ENCODE results near the gene MPZL1. TPM values are rescaled to one million over a fixed set of nuclear protein-coding genes. Genes with fewer than 3 reads are reported as not detected.

MPZL1 gene
- total RNA-seq, 2 experiments from 2014 or later, result 48.9 to 61.9 TPM

DNA sequence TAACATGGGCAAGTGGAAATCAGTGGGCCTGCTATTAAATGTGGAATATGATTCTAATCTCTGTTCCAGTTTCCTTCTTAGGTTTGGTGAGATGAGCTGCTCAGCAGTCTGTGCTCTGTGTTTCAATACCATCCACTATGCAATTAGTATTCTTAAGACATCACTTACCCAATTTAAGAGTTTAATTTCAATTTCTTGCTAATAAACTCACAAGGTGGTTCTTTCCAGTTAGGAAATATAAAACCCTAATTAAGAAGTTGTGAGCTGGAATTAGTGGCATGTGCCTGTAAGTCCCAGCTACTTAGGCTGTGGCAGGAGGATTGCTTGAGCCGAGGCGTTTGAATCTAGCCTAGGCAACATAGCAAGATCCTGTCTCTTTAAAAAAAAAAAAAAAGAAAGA lies 51.7 kb downstream of the MPZL1 start:
- no peak for TF ChIP-seq EZH2phosphoT487 (IDR thresholded peaks at IDR 0.05; ENCODE audit: borderline replicate concordance, low read depth, low read length)
- TF ChIP-seq, protein P1, sequence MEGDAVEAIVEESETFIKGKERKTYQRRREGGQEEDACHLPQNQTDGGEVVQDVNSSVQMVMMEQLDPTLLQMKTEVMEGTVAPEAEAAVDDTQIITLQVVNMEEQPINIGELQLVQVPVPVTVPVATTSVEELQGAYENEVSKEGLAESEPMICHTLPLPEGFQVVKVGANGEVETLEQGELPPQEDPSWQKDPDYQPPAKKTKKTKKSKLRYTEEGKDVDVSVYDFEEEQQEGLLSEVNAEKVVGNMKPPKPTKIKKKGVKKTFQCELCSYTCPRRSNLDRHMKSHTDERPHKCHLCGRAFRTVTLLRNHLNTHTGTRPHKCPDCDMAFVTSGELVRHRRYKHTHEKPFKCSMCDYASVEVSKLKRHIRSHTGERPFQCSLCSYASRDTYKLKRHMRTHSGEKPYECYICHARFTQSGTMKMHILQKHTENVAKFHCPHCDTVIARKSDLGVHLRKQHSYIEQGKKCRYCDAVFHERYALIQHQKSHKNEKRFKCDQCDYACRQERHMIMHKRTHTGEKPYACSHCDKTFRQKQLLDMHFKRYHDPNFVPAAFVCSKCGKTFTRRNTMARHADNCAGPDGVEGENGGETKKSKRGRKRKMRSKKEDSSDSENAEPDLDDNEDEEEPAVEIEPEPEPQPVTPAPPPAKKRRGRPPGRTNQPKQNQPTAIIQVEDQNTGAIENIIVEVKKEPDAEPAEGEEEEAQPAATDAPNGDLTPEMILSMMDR (conservative IDR thresholded peaks at IDR 0.05; ENCODE audit: low read length), result no peak
- Histone ChIP-seq H3K9me3 (ENCODE audit: low read length) (no peaks in the 10 kb centered on the region), H4K20me1 (ENCODE audit: insufficient read depth, low read length) (no peaks in the 10 kb centered on the region), H3K9me2 (ENCODE audit: insufficient read depth, low read length) (no peaks in the 10 kb centered on the region), H3K4me3 (ENCODE audit: low read depth, low read length, poor library complexity, severe bottlenecking) (no peak overlapping the region), H3K4me1 (ENCODE audit: insufficient read depth, low read length, poor library complexity, severe bottlenecking) (no peaks in the 10 kb centered on the region), H3K27ac (ENCODE audit: low read depth, low read length, poor library complexity, severe bottlenecking) (no peak overlapping the region), H3K36me3 (ENCODE audit: insufficient read depth, low read length) (peaks cover 86% of the 10 kb centered on the region), H2AFZ (ENCODE audit: low read length) (no peak overlapping the region), H3K79me2 (ENCODE audit: insufficient read depth, low read depth, low read length) (no peaks in the 10 kb centered on the region), H3K4me2 (ENCODE audit: low read length) (no peak overlapping the region)
- CTCF ChIA-PET (ENCODE audit: unreplicated experiment), result no interaction called here
- no TSS peak for BruUV-seq (replicated peaks)
- no peak for DNase-seq (ENCODE audit: low spot score)
- intact Hi-C loops (cut with micrococcal nuclease; ENCODE audit: unreplicated experiment), result no loop called here
- POLR2A ChIA-PET, result interaction anchor here (0.7 to 1.8 kb wide), 4 partner anchors 12 to 159 kb away, joined by 3 to 4 read pairs (median 4); no protein-coding TSS in a partner anchor

DNA sequence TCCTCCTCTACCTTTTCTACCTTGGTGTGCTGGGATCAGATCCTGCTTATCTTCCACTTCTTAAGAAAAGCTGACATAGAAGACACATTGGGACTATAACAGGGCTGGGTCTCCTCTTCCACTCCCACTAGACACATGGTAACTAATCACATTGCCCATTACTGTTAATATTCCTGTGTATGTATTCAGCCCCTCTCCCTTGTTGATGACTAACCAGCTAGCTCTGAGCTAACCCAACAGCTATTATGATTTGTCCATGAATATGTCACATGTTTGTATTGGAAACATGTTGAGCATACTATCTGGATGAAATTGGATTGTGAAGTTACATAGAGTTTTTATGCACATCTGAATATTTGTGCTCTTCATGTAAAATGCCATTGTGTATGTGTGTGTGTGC lies 52.9 kb downstream of the MPZL1 start:
- Histone ChIP-seq H3K9me2 (ENCODE audit: insufficient read depth, low read length) (no peaks in the 10 kb centered on the region), H3K4me2 (ENCODE audit: low read length) (no peak overlapping the region), H3K79me2 (ENCODE audit: insufficient read depth, low read depth, low read length) (no peaks in the 10 kb centered on the region), H4K20me1 (ENCODE audit: insufficient read depth, low read length) (no peaks in the 10 kb centered on the region), H2AFZ (ENCODE audit: low read length) (no peak overlapping the region), H3K4me3 (ENCODE audit: low read depth, low read length, poor library complexity, severe bottlenecking) (no peak overlapping the region), H3K36me3 (ENCODE audit: insufficient read depth, low read length) (peaks cover 81% of the 10 kb centered on the region), H3K27ac (ENCODE audit: low read depth, low read length, poor library complexity, severe bottlenecking) (no peak overlapping the region), H3K9me3 (ENCODE audit: low read length) (no peaks in the 10 kb centered on the region), H3K4me1 (ENCODE audit: insufficient read depth, low read length, poor library complexity, severe bottlenecking) (no peaks in the 10 kb centered on the region)
- DNase-seq (ENCODE audit: low spot score), result no peak
- intact Hi-C loops (cut with micrococcal nuclease; ENCODE audit: unreplicated experiment), result no loop called here
- ChIA-PET CTCF (ENCODE audit: unreplicated experiment) (no interaction called here), POLR2A (no interaction called here)
- TF ChIP-seq EZH2phosphoT487 (IDR thresholded peaks at IDR 0.05; ENCODE audit: borderline replicate concordance, low read depth, low read length), result no peak
- TF ChIP-seq, protein P1 (conservative IDR thresholded peaks at IDR 0.05; ENCODE audit: low read length), result no peak
- BruUV-seq (replicated peaks), result no TSS peak

DNA sequence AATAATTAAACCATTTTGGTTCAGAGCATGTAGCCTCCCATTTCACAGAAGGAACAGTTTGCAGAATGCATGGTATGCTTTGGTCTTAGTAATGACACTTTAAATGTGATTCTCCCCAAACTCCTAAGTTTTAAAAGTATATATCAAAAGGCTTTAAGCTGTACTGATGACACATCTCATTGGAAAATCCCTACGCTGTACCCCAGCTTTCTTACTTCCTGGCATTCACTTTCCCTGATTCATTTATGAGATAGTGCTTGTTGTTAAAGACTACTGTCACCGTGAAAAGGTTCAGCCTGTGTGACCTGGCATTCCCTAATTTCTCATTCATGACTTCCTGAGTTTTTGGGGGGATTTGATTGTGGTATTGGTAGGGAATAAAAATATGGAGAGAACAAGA lies 53.4 kb downstream of the MPZL1 start:
- H3K4me2 ChIP-seq (ENCODE audit: low read length), result no peak overlapping the region
- intact Hi-C loops (cut with micrococcal nuclease; ENCODE audit: unreplicated experiment), result no loop called here
- TF ChIP-seq, protein P1 (conservative IDR thresholded peaks at IDR 0.05; ENCODE audit: low read length), result no peak
- TF ChIP-seq EZH2phosphoT487 (IDR thresholded peaks at IDR 0.05; ENCODE audit: borderline replicate concordance, low read depth, low read length), result no peak
- no peak overlapping the region for H3K4me3 ChIP-seq (ENCODE audit: low read depth, low read length, poor library complexity, severe bottlenecking)
- H3K36me3 ChIP-seq (ENCODE audit: insufficient read depth, low read length), result peaks cover 81% of the 10 kb centered on the region
- H2AFZ ChIP-seq (ENCODE audit: low read length), result no peak overlapping the region
- H3K79me2 ChIP-seq (ENCODE audit: insufficient read depth, low read depth, low read length), result no peaks in the 10 kb centered on the region
- no peak overlapping the region for H3K27ac ChIP-seq (ENCODE audit: low read depth, low read length, poor library complexity, severe bottlenecking)
- no peaks in the 10 kb centered on the region for H4K20me1 ChIP-seq (ENCODE audit: insufficient read depth, low read length)
- no peaks in the 10 kb centered on the region for H3K4me1 ChIP-seq (ENCODE audit: insufficient read depth, low read length, poor library complexity, severe bottlenecking)
- BruUV-seq (replicated peaks), result no TSS peak
- ChIA-PET POLR2A (interaction anchor here (0.9 kb wide), 1 partner anchor 14 kb away, joined by 3 read pairs; no protein-coding TSS in a partner anchor), CTCF (ENCODE audit: unreplicated experiment) (no interaction called here)
- DNase-seq (ENCODE audit: low spot score), result no peak
- no peaks in the 10 kb centered on the region for H3K9me3 ChIP-seq (ENCODE audit: low read length)
- no peaks in the 10 kb centered on the region for H3K9me2 ChIP-seq (ENCODE audit: insufficient read depth, low read length)
